Measurements from ENCODE around the gene TARS2.

GRCh38 chr1:150514913-150515327 lies 27.7 kb downstream of the TARS2 start:
- TF ChIP-seq CTCF (IDR thresholded peaks at IDR 0.05), result no peak
- no peak for TF ChIP-seq EP300 (IDR thresholded peaks at IDR 0.05)

Data from tibial nerve (tissue), 4 donors.